Kidney glomerular epithelial cell (primary cell): Measurements from ENCODE around the gene KCNH4.
"Not testable (repeated sequence)": the region's sequence is repeated elsewhere in the genome, so short reads cannot be mapped to it uniquely, and the experiment has no call there.

Experiments
- DNase-seq: peaks from one replicate; lab custom pipeline; 2025; lab: John Stamatoyannopoulos, UW

KCNH4 gene

DNA sequence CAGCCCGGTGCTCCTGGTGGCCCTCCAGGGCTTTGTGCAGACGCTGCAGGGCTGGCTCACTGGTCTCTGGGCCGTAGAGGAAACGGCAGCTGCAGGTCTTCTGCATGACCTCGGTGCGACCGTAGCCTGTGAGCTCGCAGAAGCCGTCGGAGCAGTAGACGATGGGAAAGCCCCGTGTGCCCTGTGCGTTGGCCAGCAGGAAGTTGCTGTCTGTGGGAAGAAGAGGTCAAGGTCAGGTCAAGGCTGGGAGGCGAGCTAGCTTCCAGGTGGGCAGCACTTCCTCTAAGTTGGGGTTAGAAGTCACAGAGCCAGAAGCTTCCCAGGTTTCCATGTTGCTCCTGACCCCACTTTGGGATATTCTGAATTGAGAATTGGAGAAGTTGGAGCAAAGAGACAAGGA is 2.1 kb downstream of the KCNH4 start:
- no peak for DNase-seq

- DNase-seq: no peak
These were observed 3.3 kb downstream of the KCNH4 start for GRCh38 chr17:42177684-42178083.

GRCh38 chr17:42174126-42174783 is 6.7 kb downstream of the KCNH4 start:
- DNase-seq: no peak

DNA sequence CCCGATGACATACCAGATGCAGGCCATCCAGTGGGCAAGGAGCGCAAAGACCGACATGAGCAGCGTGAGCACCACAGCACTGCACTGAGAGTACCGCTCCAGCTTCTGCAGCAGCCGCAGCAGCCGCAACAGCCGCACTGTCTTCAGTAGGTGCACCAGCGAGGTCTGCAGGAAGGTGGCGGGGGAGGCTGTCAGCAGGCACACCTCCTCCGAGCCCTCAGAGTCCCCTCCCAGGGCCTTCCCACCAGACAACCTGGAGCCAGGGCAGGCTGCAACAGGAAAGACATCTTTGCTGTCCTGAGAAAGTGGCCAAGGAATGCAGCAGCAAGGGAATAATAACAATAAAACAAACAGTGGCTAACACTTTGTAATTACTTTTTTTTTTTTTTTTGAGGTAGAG is 9.1 kb downstream of the KCNH4 start:
- DNase-seq: no peak

DNA sequence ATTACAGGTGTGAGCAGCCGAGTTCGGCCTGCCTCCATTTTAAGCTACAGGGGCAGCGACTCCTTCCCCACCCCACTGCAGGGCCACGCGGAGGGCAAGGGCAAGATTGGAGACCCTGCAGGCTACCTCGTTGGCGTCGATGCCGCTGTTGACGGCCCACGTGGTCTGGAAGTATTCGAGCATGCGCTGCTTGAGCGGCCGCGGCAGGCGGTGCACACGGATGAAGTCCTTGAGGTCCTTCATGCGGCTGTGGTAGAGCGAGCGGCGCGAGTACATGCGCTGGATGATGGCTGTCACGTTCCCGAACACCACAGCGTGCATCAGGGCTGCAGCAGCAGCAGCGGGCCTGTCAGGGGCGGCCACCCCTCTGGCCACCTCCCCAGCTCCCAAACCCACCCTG is 11.6 kb downstream of the KCNH4 start:
- DNase-seq: no peak

DNA sequence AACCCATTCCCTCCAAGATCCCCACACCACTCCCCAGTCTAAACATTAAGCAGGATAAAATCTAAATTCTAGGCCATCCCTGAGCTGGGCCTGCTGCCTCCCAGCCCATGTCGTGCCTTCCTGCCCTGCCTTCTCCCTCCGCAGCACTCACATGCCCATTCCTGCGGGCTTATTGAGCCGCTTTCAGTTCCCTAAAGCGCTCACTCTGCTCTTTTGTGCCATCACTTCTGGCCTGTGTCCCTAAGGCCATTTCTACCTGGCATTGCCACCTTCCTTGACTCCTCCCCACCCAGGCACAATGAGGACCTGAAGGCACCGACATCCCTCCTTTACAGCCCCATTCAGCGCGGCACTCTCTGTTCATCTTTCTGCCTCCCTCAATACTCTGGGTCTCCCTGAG is 13.1 kb downstream of the KCNH4 start:
- no peak for DNase-seq

- no peak for DNase-seq
These were observed 14.7 kb downstream of the KCNH4 start for GRCh38 chr17:42166196-42166763.

- no peak for DNase-seq
These were observed 15.2 kb downstream of the KCNH4 start for GRCh38 chr17:42165751-42166150.

DNA sequence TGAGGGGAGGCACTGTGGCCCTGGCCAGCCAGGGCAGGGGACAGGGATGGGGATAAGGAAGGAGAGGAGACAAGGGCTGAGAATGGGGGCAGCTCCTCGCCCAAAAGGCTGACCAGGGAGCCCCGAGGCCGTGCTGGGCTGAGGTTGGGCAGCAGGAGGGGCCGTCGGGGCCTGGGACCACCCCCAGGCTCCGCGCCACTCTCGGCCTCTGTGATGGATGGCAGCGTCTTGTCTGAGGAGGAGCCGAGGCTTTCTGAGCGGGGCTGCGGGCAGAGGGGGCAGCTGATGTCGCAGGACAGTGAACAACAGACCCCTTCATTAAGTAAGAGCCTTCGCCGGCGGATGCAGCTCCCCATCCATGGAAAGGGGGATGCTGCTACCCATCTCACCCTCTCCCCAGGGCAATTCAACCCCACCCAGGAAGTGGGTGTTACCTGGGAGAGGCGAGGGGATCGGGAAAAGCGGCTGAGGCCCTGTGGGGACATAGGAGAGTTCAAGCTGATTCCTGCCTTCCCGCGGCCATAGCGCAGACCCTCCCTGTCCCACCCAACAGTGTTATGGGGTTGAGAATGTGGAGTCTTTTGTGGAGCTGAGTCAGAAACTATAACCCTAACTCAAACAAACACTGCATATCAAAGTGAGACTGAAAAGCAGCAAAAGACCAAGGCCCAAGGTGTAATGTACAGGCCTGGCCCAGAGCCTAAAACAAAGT is 17.1 kb downstream of the KCNH4 start:
- no peak for DNase-seq

- DNase-seq: no peak
These were observed 17.8 kb downstream of the KCNH4 start for GRCh38 chr17:42163113-42163512.

DNA sequence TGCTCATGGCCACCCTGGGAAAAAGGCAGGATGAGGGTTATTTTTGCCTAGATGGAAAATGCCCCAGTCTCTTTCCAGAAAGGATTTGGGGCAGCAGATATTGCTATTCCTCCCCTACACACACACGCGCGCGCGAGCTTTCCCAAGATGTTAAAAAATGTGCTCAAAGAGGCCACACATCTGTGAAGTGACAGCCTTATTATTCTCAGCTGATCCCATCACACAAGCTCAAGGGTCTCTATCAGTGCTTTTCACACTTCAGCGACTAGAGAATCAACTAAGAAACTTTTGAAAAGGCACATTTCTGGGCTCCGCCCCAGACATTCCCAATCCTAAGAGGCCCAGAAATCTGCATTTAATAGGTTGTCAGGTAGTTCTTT is 20.4 kb downstream of the KCNH4 start:
- DNase-seq: no peak

DNA sequence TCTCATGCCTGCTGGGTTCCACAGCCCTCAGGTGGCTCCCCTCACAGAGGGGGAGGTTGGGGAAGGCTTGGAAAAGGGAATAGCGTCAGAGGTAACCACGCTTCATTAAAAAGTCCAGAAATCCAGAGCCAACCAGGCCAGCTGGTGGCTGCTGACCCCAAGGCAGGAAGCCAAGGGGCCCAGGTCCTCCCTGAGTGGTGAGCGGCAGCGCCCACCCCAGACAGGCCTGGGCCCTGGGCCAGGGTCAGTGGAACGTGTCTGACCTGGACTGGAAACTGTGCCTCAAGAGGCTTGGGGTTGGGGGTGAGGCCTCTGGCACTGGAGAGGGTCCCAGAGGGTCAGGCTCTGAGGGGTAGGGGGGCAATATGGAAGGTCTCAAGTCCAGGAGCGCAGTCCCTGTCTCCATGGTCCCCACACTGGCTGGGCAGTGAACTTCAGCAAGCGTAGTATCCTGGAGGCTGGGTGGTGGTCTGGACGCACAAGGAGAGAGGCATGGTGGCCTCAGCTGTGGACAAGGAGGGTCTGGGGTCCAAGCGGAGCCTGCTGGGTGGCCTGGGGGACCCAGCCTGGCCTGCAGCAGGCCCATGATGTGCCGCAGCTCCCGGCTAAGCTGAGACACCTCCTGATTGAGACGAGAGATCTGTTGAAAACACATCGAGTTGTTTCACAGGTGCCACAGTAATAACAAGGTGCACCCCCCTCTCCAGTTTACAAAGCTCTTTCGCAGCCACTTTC is 21.0 kb downstream of the KCNH4 start:
- no peak for DNase-seq

DNA sequence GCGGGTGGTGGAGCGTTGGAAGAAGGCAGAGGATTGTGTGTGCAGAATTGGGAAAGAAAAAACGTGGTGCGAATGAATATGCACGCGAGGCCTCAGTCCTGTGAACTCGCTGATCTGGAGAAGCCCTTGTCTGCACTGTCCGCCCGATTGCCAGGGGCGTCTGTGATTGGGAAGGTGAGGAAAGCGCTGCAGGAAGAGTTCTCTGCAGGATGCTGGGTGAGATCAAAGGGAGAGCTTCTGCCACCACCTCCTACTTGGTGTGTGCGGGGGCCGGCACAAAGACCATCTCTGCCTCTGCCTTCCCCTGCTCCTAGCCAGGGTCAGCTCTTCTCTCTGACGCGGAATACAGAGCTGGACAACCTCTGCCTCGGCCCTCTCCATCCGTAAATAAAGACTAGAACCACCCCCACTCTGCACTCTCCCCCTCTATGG is 25.3 kb downstream of the KCNH4 start:
- no peak for DNase-seq

- DNase-seq: no peak
These were observed 26.8 kb downstream of the KCNH4 start for GRCh38 chr17:42153919-42154742.

- no peak for DNase-seq
These were observed 33.9 kb downstream of the KCNH4 start for GRCh38 chr17:42146911-42147607.

DNA sequence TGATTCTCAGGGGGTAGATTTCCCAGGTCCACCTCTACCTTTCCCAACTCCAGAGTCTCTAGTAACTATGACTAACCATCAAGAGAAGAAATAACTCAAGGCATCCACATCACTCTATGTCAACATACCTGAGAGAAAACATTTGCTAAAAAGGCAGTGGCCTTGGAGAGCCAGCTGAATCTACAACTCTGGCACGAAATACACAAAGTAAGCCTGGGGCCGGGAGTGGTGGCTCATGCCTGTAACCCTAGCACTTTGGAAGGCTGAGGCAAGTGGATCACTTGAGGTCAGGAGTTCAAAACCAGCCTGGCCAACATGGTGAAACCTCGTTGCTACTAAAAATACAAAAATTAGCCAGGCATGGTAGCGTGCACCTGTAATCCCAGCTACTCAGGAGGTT is 37.8 kb downstream of the KCNH4 start:
- DNase-seq: not testable (repeated sequence)

DNA sequence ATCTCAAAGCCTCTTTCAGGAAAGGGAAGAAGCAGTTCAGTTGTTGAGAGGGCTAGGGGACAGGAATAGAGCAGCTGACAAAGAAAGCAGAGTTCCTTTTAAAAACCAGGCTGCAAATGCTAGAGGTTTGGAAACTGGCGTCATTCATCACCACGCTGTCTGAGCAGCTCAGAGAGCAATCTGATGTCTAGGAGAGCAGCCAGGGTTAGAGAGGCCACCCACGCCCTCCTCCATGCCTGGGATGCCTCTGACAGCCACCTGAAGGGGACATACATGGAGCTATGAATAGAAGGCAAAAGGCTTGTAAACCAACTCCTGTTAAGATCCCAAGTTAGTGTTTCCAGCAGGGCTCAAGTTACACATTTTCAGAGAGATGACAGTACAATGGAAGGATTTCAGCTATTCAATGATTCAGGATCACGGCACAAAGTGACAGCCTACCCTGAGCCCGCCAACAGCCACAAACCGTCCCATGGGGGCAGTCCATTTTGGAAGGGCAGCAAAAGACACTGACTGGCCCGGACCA is 38.5 kb downstream of the KCNH4 start:
- no peak for DNase-seq

DNA sequence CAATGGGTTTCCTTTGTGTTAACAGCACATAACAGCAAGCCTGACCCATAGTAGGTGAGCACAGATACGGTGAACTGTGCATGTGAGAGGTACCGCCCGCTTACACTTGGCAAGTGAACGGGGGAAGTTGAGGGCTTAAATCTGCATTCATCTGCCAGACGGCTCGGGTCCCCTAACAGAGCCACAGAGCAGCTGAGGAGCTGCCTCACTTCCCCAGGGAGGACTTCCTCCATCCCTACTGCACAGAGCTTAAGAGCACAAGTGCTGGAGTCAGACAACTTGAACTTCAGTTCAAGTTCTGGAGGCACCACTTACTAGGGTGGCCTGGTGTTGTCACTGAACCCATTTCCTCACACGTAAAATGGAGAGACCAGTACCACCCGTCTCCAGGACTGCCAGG is 39.6 kb downstream of the KCNH4 start:
- DNase-seq: no peak

DNA sequence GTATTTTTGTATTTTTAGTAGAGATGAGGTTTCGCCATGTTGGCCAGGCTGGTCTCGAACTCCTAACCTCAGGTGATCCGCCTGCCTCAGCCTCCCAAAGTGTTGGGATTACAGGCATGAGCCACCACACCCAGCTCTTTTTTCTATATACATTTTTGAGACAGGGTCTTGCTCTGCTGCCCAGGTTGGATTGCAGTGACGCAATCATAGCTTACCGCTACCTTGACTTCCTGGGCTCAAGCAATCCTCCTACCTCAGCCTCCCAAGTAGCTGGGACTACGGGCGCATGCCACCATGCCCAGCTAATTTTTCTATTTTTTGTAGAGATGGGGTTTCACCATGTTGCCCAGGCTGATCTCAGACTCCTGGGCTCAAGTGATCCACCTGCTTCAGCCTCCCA is 40.3 kb downstream of the KCNH4 start:
- not testable (repeated sequence) for DNase-seq

DNA sequence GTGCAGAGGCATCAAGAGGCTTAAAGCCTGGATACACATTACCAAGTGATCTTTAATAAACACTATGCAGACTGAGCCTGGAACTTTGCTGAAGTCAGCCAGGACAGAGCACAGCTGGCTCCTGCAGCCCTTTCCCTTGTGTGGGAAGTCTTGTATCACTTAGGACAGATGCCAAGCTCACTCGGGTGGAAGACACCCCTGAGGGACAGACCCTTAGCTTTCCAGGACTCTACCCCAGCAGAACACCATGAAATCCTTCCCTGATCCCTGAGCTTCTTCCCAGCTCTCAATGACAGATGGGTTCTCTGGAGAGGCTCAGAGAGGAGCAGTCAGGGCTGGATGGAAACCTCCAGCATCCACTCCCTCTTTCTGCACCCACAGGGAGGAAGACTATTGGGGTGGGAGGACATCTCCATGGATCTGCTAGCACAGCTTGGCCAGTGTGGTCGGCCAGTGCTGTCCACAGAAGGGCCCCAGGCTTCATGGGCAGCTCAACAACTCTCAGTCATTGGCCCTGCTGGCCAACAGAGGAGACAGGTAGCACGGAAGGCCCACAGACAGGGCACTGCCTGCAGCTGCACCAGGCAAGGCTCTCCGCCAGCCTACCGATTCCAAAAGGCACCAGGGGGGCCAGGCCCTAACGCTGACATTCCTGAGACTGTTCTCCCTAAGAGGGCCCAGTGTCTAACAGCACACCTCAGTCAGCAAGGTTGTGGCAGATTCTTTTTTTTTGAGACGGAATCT is 42.0 kb downstream of the KCNH4 start:
- no peak for DNase-seq
